ENCODE measurements around the gene YEATS4.
"Not testable (repeated sequence)": the region's sequence is repeated elsewhere in the genome, so short reads cannot be mapped to it uniquely, and the experiment has no call there.

The YEATS4 gene

DNA sequence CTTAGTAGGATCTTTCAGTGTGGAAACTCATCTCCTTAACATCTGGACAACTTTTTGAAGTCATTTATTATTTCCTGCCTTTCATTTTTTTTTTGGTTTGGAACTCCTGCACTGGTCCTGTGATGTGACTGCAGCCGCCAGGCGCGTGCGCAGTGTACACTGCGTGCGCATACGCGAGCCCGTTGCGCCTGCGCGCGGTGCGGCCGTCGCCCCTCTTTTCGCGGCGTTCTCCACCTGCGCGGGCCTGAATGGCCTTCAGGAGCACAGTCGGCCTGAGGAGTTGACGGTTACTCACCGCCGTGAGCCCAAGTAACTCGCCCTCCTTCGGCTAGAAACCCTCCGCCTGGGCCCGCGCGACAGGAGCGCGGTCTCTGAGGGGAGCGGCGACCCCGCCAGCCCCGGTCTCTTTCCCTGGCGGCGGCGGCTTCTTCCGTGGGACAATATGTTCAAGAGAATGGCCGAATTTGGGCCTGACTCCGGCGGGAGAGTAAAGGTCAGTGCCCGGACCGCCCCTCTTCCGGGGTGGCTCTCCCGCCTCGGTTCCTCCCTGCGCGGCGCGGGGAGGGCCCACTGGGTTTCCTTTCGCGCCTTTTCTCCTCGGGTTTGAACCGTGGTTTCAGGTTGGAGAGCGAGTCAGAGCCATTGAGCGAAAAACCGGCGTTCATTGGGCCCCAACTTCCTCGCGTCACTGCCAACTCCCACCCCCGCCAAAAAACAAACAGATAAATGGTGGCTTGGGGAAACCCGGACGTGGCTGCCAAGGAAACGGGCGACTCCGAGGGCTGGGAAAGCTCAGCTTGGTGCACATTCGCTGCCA lies at the start of gene YEATS4:
YEATS4 (plus strand) TSS at position 213 of the 817 bp plus-strand sequence; CDS start at position 443, 230 bp downstream.
- DNase-seq (ENCODE audit: low read depth in 2 of 3, low spot score in 1 of 3): peak; percentile 80 to 85 (median 82)

DNA sequence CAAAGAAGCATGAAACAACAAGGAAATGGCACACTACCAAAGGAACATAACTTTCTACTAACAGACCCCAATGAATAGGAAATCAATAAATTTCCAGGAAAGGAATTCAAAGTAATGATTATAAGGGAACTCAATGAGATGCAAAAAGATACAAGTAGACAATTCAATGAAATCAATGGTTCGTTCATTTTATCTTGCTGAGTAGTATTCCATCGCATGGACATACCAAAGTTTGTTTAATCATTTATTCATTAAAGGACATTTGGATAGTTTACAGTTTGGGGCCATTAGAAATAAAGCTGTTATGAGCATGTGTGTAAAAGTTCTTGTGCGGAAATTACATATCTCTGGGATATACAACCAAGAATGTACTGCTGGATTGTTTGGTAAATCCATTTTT lies 46.3 kb upstream of the YEATS4 start:
- DNase-seq (ENCODE audit: low read depth in 2 of 3, low spot score in 1 of 3): no peak

DNA sequence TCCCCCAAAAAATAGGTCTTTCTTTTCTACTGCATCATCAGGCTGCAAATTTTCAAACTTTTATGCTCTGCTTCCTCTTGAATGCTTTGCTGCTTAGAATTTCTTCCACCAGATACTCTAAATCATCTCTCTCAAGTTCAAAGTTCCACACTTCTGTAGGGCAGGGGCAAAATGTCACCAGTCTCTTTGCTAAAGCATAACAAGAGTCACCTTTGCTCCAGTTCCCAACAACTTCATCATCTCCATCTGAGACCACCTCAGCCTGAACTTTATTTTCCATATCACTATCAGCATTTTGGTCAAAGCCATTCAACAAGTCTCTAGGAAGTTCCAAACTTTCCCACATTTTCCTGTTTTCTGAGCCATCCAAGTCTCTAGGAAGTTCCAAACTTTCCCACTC lies 42.8 kb upstream of the YEATS4 start:
- DNase-seq (ENCODE audit: low read depth in 2 of 3, low spot score in 1 of 3): not testable (repeated sequence)

DNA sequence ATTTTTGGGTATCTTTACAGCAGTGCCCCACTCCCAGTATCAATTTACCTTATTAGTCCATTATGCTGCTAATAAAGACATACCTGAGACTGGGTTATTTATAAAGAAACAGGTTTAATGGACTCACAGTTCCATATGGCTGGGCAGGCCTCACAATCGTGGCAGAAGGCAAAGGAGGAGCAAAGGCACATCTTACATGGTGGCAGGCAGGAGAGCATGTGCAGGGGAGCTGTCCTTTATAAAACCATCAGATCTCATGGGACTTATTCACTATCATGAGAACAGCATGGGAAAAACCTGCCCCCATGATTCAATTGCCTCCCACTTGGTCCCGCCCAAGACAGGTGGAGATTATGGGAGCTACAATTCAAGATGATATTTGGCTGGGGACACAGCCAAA lies 42.3 kb upstream of the YEATS4 start:
- DNase-seq (ENCODE audit: low read depth in 2 of 3, low spot score in 1 of 3): not testable (repeated sequence)

DNA sequence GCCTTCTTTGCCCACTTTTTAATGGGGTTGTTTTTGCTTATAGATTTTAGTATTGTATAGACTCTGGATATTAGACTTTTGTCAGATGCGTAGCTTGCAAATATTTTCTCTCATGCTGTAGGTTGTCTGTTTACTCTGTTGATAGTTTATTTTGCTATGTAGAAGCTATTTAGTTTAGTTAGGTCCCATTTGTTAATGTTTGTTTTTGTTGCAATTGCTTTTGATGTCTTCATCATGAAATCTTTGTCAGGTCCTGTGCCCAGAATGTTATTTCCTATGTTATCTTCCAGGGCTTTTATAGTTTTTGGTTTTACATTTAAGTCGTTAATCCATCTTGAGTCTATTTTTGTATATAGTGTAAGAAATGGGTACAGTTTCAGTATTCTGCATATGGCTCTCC lies 41.3 kb upstream of the YEATS4 start:
- DNase-seq (ENCODE audit: low read depth in 2 of 3, low spot score in 1 of 3): no peak

DNA sequence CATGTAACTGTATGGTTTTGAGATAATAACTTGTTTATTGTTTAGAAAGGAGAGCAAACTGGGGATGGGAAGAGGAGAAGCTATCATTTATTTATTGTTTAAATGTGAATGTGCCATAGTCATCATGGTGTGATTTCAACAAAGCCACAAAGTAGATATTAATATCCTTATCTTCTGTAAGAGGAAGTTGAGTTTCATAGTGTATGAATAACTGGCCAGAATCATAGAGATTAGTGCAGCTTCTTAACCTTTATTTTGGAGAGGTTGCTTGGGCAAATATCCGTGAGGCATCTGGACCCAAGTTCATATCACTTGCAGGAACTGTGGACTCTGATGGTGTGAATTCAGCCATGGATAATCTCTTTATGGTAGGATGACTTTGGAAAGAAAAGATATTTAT lies 38.2 kb upstream of the YEATS4 start:
- DNase-seq (ENCODE audit: low read depth in 2 of 3, low spot score in 1 of 3): no peak

DNA sequence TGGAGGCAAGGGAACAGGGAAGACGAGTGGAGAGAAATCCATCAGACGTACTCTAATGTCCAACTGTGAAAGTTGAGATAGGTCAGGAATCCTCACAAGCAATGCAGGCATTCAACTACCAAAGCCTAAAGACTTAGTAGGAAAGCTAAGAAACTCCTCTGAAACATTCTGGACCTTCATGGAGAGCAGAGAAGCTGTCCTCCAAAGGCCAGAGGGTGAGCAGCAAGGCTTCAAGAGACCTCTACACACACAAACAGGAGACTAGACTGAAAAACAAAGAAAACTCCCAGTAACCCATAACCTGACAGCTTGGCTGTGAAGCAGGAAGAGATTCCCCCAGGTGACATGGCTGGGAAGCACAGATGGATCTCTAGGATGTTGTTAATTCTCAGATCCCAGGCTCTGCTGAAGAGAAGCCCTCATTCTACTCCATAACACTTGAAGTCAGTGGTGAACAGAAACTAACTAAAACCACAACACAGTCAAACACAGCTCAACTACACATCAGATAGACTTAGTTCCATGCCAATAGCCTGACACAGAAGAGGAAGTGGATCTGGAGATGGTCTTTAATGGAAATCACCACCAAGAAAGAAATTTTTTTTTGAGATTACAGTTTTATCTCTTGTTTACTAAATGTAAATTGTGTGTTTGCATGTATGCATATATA lies 34.6 kb upstream of the YEATS4 start:
- no peak for DNase-seq (ENCODE audit: low read depth in 2 of 3, low spot score in 1 of 3)

DNA sequence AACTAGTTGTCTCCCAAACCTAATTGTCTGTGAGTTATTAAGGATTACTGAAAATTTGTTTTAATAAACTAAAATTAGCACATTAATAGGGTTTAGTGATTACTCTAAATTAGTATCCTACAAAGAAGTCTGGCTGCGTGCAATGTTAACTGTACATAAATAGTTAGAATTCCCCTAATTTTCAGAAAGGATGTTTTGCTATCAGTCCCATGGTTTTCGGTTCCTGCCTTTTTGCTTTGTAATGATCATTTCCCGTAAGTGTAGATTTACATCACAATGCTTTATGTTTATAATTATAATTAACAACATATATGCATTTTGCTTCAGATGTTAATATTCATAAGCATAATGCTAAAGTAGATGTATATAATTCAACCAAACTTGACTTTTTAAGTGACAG lies 31.1 kb upstream of the YEATS4 start:
- DNase-seq (ENCODE audit: low read depth in 2 of 3, low spot score in 1 of 3): no peak

DNA sequence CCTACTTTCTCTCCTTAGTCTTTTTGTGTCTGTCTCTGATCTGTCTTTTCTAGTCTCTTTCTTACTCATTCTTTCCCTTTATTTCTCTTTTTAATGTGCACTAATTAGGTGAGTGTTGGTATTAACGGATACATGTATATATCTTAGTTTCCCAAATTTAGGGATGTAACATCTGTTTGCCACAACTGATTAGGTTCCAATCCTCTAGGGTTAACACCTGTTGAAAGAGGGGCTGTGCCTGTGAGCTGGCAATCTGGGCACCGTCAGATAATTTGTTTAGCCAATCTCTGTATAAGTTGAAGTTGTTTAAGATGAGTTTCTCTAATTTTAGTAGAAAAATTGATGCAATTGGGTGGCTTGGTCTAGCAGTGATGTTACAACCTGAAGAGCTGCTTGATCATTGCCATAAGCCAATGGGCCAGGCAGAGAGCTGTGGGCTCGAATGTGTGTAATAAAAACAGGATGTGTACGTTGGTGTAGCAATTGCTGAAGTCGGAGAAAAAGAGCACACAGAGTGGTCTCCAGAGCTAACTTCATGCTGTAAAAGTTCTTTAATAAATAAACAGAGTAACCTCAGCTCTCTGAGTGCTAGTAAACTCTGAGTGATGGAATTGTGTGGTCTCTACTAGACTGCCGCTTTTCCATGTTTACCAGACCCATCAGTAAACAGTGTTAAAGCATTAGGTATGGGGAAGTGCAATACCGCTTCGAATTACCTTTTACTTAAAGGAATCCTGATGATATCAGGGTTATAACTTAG lies 29.7 kb upstream of the YEATS4 start:
- peak in 1 of 3 donors; percentile 12 for DNase-seq (ENCODE audit: low read depth in 2 of 3, low spot score in 1 of 3)

DNA sequence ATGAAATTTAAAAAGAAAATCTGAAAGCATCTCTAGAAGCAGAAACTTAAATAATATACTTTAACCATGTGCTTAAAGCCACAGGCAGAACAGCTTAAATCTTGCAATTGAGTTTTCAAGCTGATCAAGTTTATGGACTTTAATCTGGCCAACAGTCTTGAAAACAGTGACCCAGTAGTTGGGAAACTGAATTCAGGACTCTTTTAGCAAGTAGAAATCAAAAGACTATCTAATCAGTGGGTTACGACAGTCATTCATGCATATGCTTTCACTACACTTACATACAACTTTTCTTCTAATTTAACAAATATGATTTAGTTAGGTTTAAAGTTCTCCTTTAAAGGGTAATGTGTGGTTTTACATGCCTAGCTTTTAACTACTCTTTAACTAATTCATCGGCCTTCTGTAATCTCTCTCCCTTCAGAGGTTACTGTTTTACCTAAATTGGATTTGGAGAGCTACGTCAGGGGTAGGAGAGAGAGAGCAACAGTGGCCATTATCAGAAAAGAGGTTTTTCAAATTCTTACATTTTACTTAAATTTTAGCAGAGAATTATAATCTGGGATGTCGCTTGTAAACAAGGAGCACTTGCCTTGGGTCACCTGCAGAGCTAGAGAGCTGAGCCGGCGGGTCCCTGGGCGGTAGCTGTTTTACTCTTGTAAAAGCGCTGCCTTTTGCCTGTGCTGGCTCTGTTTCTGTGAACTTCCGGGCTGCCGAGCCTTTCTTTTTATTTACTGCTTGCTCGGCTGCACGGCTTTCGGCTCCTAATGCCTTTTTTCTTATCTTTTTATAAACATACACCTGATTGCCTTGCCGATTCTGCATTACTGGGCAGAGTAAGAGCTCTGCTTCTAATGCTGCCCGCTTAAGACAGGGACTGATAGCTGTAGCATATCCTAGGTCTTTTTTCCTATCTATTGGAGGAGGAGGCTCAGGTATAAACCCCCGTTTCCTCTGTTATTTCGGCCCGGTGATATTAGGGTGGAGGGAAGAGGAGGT lies 28.8 kb upstream of the YEATS4 start:
- peak; percentile 27 to 42 (median 37) for DNase-seq (ENCODE audit: low read depth in 2 of 3, low spot score in 1 of 3)

DNA sequence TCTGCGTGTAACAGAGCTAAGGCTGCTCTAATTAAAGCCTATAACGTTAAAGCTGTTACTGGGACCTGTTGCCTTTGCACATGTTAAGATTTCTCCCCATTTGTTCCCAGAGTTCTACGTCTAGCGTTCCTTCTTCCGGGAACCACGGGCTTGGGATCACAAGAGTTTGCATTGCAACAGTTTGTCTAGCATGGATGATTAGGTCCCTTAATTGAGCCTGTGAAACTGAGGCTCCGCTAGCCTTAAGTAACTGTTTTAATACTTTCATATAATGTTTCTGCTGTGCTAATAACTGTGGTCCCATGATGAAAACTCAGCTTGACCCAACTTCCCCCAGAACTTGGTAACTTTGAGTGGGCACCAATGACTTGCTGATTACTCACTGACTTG lies 28.0 kb upstream of the YEATS4 start:
- no peak for DNase-seq (ENCODE audit: low read depth in 2 of 3, low spot score in 1 of 3)

DNA sequence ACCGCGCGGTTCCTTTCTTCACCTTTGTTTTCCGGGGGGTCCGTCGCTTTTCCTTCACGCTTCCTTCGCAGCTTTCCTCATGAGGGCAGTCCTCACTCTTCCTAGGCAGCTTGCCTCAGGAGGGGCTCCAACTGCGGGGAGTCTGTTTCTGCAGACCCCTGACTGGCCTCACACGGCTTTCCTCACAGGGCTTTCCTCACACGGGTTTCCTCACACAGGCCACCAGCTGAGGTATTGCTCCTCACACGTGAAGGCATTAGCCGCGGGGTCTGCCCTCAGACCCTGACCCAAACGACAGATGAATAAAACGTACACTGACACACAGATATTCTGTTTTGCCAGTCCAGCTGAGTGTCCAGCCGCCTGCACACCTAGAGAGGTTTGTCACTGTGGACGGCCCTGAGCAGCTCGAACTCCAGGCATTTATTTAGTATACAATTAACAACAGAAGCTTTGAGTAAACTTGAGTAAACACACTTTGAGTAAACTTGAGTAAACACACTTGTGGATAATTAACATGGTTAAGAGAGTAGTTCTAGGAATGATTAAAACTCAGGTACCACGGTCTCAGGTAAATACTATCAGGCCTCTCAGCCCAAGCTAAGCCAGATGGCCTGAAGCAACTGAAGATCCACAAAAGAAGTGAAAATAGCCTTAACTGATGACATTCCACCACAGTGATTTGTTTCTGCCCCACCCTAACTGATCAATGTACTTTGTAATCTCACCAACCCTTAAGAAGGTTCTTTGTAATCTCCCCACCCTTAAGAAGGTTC lies 27.4 kb upstream of the YEATS4 start:
- no peak for DNase-seq (ENCODE audit: low read depth in 2 of 3, low spot score in 1 of 3)

DNA sequence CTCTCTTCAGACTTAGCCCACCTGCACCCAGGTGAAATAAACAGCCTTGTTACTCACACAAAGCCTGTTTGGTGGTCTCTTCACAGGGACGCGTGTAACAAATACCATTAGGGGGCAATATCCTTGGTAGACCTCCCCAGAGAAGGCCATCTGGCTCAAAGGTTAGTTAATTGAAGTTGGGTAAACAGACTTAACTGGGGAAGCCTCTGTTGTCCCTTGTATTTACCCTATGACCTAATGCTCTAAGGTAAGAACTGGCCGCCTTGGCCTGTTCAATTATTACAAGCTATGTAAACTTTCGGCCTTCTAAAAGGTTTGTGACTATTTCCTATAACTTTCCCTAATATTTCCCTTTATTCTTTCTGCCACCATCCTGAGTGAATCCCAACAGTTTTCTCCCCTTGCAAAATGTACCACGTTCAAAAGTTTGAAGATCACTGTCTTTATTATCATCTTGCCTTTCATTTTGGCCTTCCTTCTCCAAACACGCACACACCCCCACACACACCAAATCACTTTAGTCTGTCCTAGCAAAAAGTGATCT lies 26.7 kb upstream of the YEATS4 start:
- DNase-seq (ENCODE audit: low read depth in 2 of 3, low spot score in 1 of 3): no peak

DNA sequence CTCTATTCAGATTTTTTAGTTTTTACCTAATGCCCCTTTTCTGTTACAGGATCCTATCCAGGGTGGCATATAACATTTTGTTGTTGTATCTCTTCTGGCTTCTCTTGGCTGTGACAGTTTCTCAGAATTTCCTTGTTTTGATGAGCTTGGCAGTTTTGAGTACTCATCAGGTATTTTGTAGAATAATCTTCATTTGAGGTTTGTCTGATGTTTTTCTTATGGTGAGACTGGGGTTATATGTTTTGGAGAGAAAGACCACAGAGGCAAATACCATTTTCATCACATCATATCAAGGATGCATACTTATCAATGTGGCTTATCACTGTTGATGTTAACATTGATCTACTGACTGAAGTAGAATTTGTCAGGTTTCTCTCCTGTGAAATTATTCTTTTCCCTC lies 25.4 kb upstream of the YEATS4 start:
- no peak for DNase-seq (ENCODE audit: low read depth in 2 of 3, low spot score in 1 of 3)

DNA sequence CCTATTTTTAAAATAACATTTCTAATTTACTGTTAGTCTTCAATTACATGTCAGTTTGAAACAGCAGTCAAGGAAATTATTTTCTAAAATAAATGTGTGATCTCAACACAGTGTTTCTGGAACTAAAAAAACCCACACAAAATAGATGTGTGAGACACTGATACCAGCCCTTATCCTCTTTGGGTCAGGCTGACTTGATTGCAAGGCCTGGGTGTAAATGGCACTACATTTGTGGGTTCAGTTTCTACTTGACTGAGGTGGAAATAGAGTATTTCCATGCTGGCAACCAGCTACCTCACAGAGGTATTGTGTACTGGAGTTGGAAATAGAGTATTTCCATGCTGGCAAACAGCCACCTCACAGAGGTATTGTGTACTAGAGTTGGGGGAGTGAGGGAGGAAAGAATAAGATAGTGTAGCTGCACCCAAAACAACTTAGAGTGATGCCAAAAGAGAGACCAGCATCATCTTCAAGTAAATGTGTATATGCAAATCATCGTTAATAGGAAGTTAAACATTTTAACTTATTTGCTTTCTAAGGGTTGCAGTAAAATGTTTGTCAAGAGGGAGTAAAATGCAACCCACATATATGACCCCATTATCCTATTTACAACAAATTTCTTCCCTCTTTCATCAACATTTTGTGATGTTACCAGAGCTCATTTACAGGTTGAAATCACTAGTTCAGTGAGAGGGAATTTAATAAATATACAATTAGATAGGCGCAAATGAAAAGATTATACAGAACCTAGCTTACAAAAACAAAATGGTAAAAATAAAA lies 22.0 kb upstream of the YEATS4 start:
- DNase-seq (ENCODE audit: low read depth in 2 of 3, low spot score in 1 of 3): no peak

DNA sequence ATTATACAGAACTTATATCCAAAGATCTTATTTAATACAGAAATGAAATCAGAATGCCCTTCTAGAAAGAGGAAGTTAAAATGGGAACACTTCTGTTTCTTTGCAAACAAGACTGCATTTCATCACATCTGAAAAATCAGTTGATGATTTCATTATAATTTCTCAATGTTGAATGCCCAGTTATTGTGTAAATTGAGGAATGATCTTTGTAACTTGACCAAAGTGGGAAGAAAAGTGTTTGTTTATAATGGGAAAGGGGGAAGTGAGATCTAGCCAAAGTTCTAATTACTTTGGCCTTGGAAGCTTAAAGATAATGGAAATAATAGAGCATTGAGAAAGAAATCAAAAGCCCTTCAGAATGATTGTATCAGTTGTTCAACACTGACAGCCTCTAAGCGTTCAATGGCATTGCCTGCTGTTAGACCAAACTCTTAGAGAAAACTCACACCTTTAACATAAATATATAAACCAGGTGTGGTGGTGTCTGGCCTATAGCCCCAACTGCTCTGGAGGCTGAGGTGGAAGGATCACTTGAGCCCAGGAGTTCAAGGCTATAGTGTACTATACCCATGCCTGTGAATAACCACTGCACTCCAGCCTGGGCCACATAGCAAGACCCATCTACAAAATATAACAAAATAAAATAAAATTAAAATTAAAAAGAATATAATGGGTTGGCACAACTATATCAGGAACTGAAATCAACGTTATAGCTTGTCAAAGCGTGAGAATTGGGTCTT lies 21.3 kb upstream of the YEATS4 start:
- DNase-seq (ENCODE audit: low read depth in 2 of 3, low spot score in 1 of 3): no peak

DNA sequence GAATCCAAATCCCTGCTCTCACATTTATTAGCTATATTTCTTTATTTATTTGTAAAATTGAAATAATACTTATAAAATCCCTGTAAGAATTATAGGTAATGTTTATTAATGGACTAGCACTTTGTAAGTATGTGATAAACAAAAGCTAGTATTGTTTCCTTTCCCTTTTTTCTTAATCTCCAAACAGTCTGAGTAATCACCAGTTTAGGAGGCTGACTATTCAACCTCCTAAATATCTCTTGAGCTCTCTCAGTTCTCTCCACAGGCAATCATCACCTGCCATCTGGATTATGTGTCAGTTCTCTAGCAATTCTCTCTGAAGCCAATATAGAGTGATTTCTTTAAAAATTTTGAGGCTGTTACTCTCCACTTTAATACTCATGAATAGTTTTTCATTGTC lies 20.6 kb upstream of the YEATS4 start:
- DNase-seq (ENCODE audit: low read depth in 2 of 3, low spot score in 1 of 3): no peak

DNA sequence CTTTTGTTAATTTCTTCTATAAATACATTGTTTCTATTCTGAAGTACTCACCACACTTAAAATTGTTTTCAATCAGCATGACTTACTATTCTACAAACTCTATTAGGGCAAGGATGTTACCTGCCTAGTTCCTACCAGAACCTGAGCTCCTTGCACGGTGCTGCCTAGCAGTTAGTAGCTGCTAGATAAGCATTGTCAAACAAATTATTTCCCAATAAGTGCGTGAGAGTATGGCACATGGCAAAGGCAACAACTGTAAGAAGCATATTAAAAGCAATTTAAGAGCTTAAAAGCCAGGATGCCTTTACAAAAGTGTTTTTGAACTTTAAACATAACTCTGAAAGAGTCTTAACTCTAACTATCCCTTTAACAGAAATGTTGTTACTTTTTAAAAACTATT lies 19.5 kb upstream of the YEATS4 start:
- DNase-seq (ENCODE audit: low read depth in 2 of 3, low spot score in 1 of 3): no peak

All from stimulated activated CD4-positive, alpha-beta T cell treated with anti-CD3 and anti-CD28 coated beads, Interleukin-12 subunit alpha, Interleukin-12 subunit beta, amount 100 ng/mL, for 48 hours (primary cell).